ACC112 (cell line): ENCODE data around the gene DICER1.

Experiments used
- H2AFZ ChIP-seq: fragments of 200-600 bp; sonication (generic); one replicate; pipeline ENCODE4 v1.6.0; 2017; ENCODE audit warnings: antibody characterized with exemption, low read length; ENCODE audit not compliant: unreplicated experiment
- H3K27ac ChIP-seq: fragments of 200-600 bp; sonication (generic); 2 replicates; pipeline ENCODE4 v1.5.1; 2014; ENCODE audit warnings: low read depth, mild to moderate bottlenecking, antibody characterized with exemption, low read length, moderate library complexity
- H3K27me3 ChIP-seq: fragments of 200-600 bp; sonication (generic); 2 replicates; pipeline ENCODE4 v1.6.1; 2014; ENCODE audit warnings: mild to moderate bottlenecking, antibody characterized with exemption, low read length, moderate library complexity, mixed read lengths; ENCODE audit not compliant: insufficient read depth
- H3K36me3 ChIP-seq: fragments of 200-600 bp; sonication (generic); 2 replicates; pipeline ENCODE4 v1.6.1; 2016; ENCODE audit warnings: mild to moderate bottlenecking, antibody characterized with exemption, low read length, moderate library complexity, mixed read lengths; ENCODE audit not compliant: insufficient read depth
- H3K4me1 ChIP-seq: fragments of 200-600 bp; sonication (generic); one replicate; pipeline ENCODE4 v1.6.1; 2016; ENCODE audit warnings: low read length, mixed read lengths; ENCODE audit not compliant: insufficient read depth, unreplicated experiment, control insufficient read depth
- H3K4me3 ChIP-seq: fragments of 200-600 bp; sonication (generic); 2 replicates; pipeline ENCODE4 v1.5.1; 2014; ENCODE audit warnings: mild to moderate bottlenecking, low read depth, low read length
- H3K79me2 ChIP-seq: fragments of 200-600 bp; sonication (generic); one replicate; pipeline ENCODE4 v1.6.0; 2016; ENCODE audit warnings: low read length; ENCODE audit not compliant: control insufficient read depth, unreplicated experiment, insufficient read depth

DICER1 gene

DNA sequence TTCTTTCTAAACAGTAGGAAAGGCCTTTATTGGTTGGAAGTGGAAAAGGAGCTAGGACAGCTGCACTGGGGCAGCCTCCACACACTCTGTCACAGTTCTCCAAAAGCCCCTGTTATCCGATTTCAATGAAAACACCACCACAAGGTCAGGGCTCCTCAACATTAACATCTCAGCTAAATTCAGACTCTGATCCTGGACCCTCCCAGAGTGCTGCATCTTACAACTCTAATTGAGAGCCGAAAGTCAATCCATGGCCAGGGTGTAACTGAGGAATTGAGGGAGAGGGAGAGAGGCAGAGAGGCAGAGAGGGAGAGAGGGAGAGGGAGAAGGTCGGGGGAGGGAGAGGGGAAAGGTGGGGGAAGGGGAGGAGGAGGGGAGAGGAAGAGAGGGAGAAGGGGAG lies 32.1 kb downstream of the DICER1 start:
- Histone ChIP-seq H3K4me3 (no peak overlapping the region), H2AFZ (no peak overlapping the region), H3K27me3 (no peaks in the 10 kb centered on the region), H3K27ac (no peak overlapping the region), H3K79me2 (peaks cover 17% of the 10 kb centered on the region), H3K4me1 (no peaks in the 10 kb centered on the region), H3K36me3 (peaks cover 36% of the 10 kb centered on the region)

DNA sequence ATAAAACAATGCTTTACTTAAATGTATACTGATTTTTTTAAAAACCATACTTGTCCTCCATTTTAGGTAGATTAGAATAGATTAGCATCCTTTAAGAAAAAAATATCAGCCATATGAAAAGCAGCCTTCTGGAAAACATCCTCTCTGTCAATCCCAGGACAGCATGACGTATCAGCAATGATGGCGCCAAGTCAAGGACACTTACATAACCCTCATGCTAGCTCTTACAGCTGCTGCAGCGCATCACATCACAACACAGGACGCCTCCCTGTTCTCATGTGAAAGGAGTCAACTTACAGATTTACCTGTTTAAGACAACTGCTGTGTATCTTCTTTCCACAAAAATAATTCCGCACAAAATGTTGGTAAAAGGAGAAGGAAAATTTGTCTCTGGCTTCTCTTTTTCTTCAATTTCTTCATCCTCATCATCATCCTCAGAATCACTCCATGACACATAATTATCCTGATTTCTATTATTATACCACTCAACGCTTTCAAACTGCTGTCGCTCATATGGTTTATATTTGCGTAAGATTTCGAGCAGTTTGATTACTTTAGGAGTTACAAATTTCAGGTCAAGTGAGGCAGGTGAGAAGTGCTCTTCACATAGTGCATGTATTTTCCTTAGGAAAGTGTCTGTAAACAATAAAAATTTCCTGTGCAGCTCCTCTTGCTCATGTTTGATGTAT lies 33.3 kb downstream of the DICER1 start:
- H3K4me1 ChIP-seq: no peaks in the 10 kb centered on the region
- no peaks in the 10 kb centered on the region for H3K27me3 ChIP-seq
- no peak overlapping the region for H2AFZ ChIP-seq
- H3K36me3 ChIP-seq: peaks cover 31% of the 10 kb centered on the region
- no peak overlapping the region for H3K4me3 ChIP-seq
- peaks cover 17% of the 10 kb centered on the region for H3K79me2 ChIP-seq
- no peak overlapping the region for H3K27ac ChIP-seq

GRCh38 chr14:95122621-95122945 lies 34.7 kb downstream of the DICER1 start:
- H3K27ac ChIP-seq: no peak overlapping the region
- no peak overlapping the region for H2AFZ ChIP-seq
- H3K4me1 ChIP-seq: no peaks in the 10 kb centered on the region
- no peaks in the 10 kb centered on the region for H3K27me3 ChIP-seq
- H3K79me2 ChIP-seq: peaks cover 11% of the 10 kb centered on the region
- no peak overlapping the region for H3K4me3 ChIP-seq
- H3K36me3 ChIP-seq: peaks cover 22% of the 10 kb centered on the region

DNA sequence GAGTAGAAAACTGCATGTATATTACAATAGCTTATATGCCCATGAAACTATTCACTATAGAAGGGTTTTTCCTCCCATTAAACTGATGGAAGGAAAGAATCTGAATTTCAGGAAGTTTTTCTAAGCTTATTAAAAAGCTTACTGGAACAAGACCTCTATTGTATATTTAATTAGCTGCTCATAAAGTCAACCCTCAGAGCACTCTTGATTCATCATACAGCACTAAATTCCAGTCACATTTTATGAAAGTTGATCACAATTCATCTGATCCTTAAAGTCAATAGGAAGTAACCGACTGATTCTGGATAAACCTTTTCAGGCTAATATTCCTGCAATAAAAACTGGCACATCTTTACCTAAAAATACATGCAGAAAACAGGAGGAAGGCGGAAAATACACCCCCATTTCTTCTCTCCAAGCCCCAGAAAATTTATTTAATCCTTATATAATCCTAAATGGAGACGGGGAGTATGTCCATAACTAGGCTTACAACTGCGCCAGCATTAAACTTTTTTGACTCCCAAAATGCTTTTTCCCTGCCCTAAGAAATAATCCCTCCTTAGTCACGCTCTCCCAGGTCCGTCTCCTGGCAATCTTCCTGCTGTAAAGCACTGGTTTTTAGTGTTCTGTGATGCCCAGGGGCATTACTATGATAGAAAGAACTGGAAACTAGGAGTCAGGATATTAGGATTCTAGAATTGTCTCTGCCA lies 35.3 kb downstream of the DICER1 start:
- peaks cover 22% of the 10 kb centered on the region for H3K36me3 ChIP-seq
- H3K27ac ChIP-seq: no peak overlapping the region
- H2AFZ ChIP-seq: no peak overlapping the region
- no peak overlapping the region for H3K4me3 ChIP-seq
- peaks cover 11% of the 10 kb centered on the region for H3K79me2 ChIP-seq
- H3K4me1 ChIP-seq: no peaks in the 10 kb centered on the region
- no peaks in the 10 kb centered on the region for H3K27me3 ChIP-seq

GRCh38 chr14:95119336-95119735 lies 38.0 kb downstream of the DICER1 start:
- H3K27ac ChIP-seq: no peak overlapping the region
- H3K4me3 ChIP-seq: no peak overlapping the region
- peaks cover 11% of the 10 kb centered on the region for H3K79me2 ChIP-seq
- H3K36me3 ChIP-seq: peaks cover 31% of the 10 kb centered on the region
- H2AFZ ChIP-seq: no peak overlapping the region
- no peaks in the 10 kb centered on the region for H3K4me1 ChIP-seq
- H3K27me3 ChIP-seq: no peaks in the 10 kb centered on the region

GRCh38 chr14:95117937-95118721 lies 39.2 kb downstream of the DICER1 start:
- H3K79me2 ChIP-seq: peaks cover 7% of the 10 kb centered on the region
- no peak overlapping the region for H3K4me3 ChIP-seq
- no peak overlapping the region for H3K27ac ChIP-seq
- H3K27me3 ChIP-seq: no peaks in the 10 kb centered on the region
- peaks cover 22% of the 10 kb centered on the region for H3K36me3 ChIP-seq
- no peak overlapping the region for H2AFZ ChIP-seq
- no peaks in the 10 kb centered on the region for H3K4me1 ChIP-seq

DNA sequence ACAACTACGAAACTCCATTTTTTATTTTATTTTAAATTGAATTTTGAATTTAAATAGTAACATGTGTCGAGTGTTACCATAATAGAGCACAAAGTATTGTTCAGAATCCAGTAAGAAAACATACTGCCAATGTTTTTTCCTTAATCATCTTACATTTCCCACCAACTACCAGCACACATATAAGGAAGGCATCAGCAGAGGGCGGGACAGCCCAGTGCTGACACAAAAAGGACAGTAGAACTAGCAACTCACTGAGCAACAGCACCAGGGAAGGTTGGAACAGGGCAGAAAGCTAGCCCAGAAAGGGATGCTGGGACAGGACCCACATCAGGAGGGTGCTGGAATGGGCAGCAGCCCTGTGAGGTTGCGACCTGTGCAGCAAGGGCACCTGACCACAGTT lies 43.9 kb downstream of the DICER1 start:
- H3K79me2 ChIP-seq: no peaks in the 10 kb centered on the region
- no peaks in the 10 kb centered on the region for H3K4me1 ChIP-seq
- H3K27ac ChIP-seq: no peak overlapping the region
- H3K36me3 ChIP-seq: peaks cover 48% of the 10 kb centered on the region
- no peak overlapping the region for H3K4me3 ChIP-seq
- no peak overlapping the region for H2AFZ ChIP-seq
- no peaks in the 10 kb centered on the region for H3K27me3 ChIP-seq

DNA sequence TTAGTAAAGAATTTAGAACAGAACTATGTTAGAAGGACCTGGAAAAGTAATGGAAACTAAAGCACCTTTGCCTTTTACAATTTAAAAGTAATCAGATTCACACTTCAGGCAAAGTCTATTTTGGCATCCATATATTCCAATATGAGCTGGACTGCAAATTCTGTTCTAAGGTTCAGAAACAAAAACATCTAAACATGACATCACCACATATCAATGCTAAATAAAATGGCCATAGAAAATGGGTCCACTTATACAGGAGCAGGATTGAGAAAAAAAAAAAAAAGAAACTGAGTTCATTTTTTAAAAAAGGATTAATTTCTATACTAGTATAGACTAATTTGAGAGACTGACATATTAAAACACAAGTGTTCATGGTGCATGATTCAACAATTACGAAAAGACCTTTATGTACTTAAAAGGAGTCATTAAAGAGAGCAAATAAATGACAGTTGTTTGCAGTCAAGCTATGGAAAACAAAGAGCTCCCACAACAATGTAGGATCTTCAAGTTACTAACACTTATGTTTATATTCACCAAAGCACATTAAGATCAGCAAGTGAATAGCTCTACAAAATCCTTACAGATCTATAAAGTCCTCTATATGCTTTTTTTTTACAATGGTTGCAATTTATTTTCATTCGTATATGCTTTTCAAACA lies 45.7 kb downstream of the DICER1 start:
- peaks cover 58% of the 10 kb centered on the region for H3K36me3 ChIP-seq
- H3K79me2 ChIP-seq: no peaks in the 10 kb centered on the region
- no peaks in the 10 kb centered on the region for H3K4me1 ChIP-seq
- H3K27ac ChIP-seq: no peak overlapping the region
- H3K27me3 ChIP-seq: no peaks in the 10 kb centered on the region
- no peak overlapping the region for H2AFZ ChIP-seq
- no peak overlapping the region for H3K4me3 ChIP-seq

GRCh38 chr14:95110178-95110577 lies 47.2 kb downstream of the DICER1 start:
- peaks cover 50% of the 10 kb centered on the region for H3K36me3 ChIP-seq

DNA sequence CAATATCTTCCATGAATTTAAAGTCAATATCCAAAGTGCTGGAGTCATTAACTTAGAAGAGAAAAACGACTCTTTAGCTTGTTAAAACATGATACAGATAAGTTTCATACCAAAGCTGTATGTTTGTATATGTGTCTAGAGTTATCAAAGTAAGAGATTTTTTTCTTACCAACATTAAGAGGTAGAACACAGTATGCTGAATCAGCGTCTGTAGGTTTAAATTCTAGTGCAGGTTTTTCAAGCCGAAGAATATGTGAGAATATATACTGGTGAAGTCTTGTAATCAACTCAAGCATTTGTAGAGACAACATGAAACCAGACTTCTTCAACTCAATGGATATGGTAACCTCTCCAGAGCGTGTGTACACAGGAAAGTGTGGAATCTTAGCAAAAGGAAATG lies 49.6 kb downstream of the DICER1 start:
- Histone ChIP-seq H3K36me3 (peaks cover 58% of the 10 kb centered on the region), H2AFZ (no peak overlapping the region), H3K27ac (no peak overlapping the region), H3K4me1 (no peaks in the 10 kb centered on the region), H3K79me2 (no peaks in the 10 kb centered on the region), H3K4me3 (no peak overlapping the region), H3K27me3 (no peaks in the 10 kb centered on the region)

More at GRCh38 chr14:95110178-95110577, 47.2 kb downstream of the DICER1 start:
- no peak overlapping the region for H2AFZ ChIP-seq
- no peaks in the 10 kb centered on the region for H3K27me3 ChIP-seq
- no peaks in the 10 kb centered on the region for H3K4me1 ChIP-seq
- H3K27ac ChIP-seq: no peak overlapping the region
- no peaks in the 10 kb centered on the region for H3K79me2 ChIP-seq
- H3K4me3 ChIP-seq: no peak overlapping the region
